OCI-LY1 (cell line): ENCODE data around the gene CENPVL1.
"Not testable (repeated sequence)": the region's sequence is repeated elsewhere in the genome, so short reads cannot be mapped to it uniquely, and the experiment has no call there.

ENCODE experiments used
- H2AFZ ChIP-seq: fragments of 200-600 bp; sonication (generic), shearing (Covaris generic); 2 replicates; pipeline ENCODE4 v1.6.0; 2014; ENCODE audit warnings: antibody characterized with exemption, mild to moderate bottlenecking, low read length
- H3F3A ChIP-seq: fragments of 200-600 bp; sonication (generic), shearing (Covaris generic); 2 replicates; pipeline ENCODE4 v1.6.0; 2014; ENCODE audit warnings: mild to moderate bottlenecking, antibody characterized with exemption, low read length, moderate library complexity; ENCODE audit not compliant: insufficient read depth
- H3K27ac ChIP-seq: fragments of 200-600 bp; sonication (generic); 2 replicates; pipeline ENCODE4 v1.5.1; 2014; ENCODE audit warnings: low read length, mixed run types, mild to moderate bottlenecking, low read depth; ENCODE audit not compliant: poor library complexity, severe bottlenecking
- H3K27me3 ChIP-seq: fragments of 200-600 bp; sonication (generic); 2 replicates; pipeline ENCODE4 v1.6.0; 2014; ENCODE audit warnings: antibody characterized with exemption, mild to moderate bottlenecking, low read length, moderate library complexity; ENCODE audit not compliant: insufficient read depth
- H3K36me3 ChIP-seq: fragments of 200-600 bp; sonication (generic); 2 replicates; pipeline ENCODE4 v1.6.1; 2014; ENCODE audit warnings: mild to moderate bottlenecking, antibody characterized with exemption, low read length, moderate library complexity, mixed read lengths; ENCODE audit not compliant: insufficient read depth
- H3K4me1 ChIP-seq: fragments of 200-600 bp; sonication (generic); 2 replicates; pipeline ENCODE4 v1.5.1; 2014; ENCODE audit warnings: mild to moderate bottlenecking, low read length, moderate library complexity; ENCODE audit not compliant: insufficient read depth, severe bottlenecking
- H3K4me2 ChIP-seq: fragments of 200-600 bp; sonication (generic), shearing (Covaris generic); 2 replicates; pipeline ENCODE4 v1.6.1; 2014; ENCODE audit warnings: low read length
- H3K4me3 ChIP-seq: fragments of 200-600 bp; sonication (generic); 2 replicates; pipeline ENCODE4 v1.5.1; 2014; ENCODE audit warnings: low read length, low read depth, mild to moderate bottlenecking, mixed read lengths; ENCODE audit not compliant: poor library complexity, severe bottlenecking
- H3K79me2 ChIP-seq: fragments of 200-600 bp; shearing (Covaris generic); 2 replicates; pipeline ENCODE4 v1.6.1; 2016; ENCODE audit warnings: mixed run types, low read length, mixed read lengths; ENCODE audit not compliant: insufficient read depth
- H3K9ac ChIP-seq: fragments of 200-600 bp; sonication (generic), shearing (Covaris generic); 2 replicates; pipeline ENCODE4 v1.6.1; 2014; ENCODE audit warnings: mild to moderate bottlenecking, low read length, mixed read lengths
- H3K9me2 ChIP-seq: fragments of 200-600 bp; sonication (generic), shearing (Covaris generic); 2 replicates; pipeline ENCODE4 v1.6.1; 2014; ENCODE audit warnings: low read depth, mild to moderate bottlenecking, low read length, mixed read lengths
- H3K9me3 ChIP-seq: fragments of 200-600 bp; shearing (Covaris generic); 2 replicates; pipeline ENCODE4 v1.6.1; 2014; ENCODE audit warnings: low read length, mixed read lengths
- H4K20me1 ChIP-seq: fragments of 200-600 bp; sonication (generic), shearing (Covaris generic); 2 replicates; pipeline ENCODE4 v1.6.0; 2016; ENCODE audit warnings: mild to moderate bottlenecking, low read length; ENCODE audit not compliant: insufficient read depth
- CTCF ChIP-seq: fragments of 200-600 bp; sonication (generic), shearing (Covaris generic); IDR thresholded peaks from 2 replicates; pipeline ENCODE4 v1.5.1; 2017; ENCODE audit warnings: mild to moderate bottlenecking, antibody characterized with exemption, low read length, moderate library complexity, mixed read lengths
- EZH2 ChIP-seq: fragments of 200-600 bp; sonication (generic), shearing (Covaris generic); IDR thresholded peaks from 2 replicates; pipeline ENCODE4 v1.8.0; 2017; ENCODE audit warnings: borderline replicate concordance, mixed run types, mild to moderate bottlenecking, antibody characterized with exemption, low read length, moderate library complexity, mixed read lengths

The CENPVL1 gene

DNA sequence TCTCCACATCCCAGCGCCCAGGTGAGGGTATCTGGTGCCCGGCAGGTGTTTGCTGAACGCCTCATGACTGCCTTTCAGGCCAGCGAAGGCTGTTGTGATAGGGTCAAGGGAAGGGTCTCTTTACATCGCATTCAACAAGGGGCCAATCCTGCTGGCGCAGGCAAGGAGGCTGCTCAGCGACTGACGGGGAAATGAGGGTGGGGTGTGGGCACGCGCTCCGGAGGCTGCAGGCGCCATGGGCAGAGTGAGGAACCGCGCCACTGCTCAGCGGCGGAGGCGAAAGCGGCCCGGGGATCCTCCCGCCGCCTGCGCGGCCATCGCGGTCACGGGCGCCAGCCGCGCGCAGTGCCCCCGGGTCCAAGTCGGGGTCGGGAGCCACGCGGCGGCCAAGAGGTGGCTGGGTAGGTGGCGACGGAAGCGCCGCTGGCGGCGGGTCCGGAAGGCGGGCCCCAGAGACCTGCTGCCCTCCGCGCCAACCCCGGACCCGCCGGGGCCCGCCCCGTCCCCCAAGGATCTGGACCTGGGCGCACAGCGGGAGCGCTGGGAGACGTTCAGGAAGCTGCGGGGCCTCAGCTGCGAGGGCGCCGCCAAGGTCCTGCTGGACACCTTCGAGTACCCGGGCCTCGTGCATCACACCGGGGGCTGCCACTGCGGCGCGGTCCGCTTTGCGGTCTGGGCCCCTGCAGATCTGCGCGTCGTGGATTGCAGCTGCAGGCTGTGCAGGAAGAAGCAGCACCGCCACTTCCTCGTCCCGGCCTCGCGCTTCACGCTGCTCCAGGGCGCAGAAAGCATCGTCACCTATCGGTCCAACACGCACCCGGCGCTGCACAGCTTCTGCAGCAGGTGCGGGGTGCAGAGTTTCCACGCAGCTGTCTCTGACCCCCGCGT, at the start of gene CENPVL1:
TSS of gene CENPVL1 (plus strand) at position 236 of the 888 bp plus-strand sequence. CDS start at position 236, 0 bp downstream.
- H3K4me1 ChIP-seq, H3K27me3 ChIP-seq, H3K9me2 ChIP-seq, H3K9me3 ChIP-seq, H3F3A ChIP-seq, H4K20me1 ChIP-seq, H3K79me2 ChIP-seq, H3K9ac ChIP-seq, H3K4me3 ChIP-seq, H2AFZ ChIP-seq, H3K27ac ChIP-seq, H3K4me2 ChIP-seq, H3K36me3 ChIP-seq: not testable (repeated sequence)

- Histone ChIP-seq H3K27me3 (no peaks in the 10 kb centered on the region), H3K4me1 (no peaks in the 10 kb centered on the region), H4K20me1 (no peaks in the 10 kb centered on the region), H3K9ac (no peak overlapping the region), H3K4me2 (no peak overlapping the region), H3K9me2 (no peaks in the 10 kb centered on the region), H3F3A (no peaks in the 10 kb centered on the region), H2AFZ (no peak overlapping the region), H3K9me3 (no peaks in the 10 kb centered on the region), H3K4me3 (no peak overlapping the region), H3K27ac (no peak overlapping the region), H3K79me2 (no peaks in the 10 kb centered on the region), H3K36me3 (no peaks in the 10 kb centered on the region)
- no peak for TF ChIP-seq EZH2
- no peak for TF ChIP-seq CTCF
Observed at GRCh38 chrX:51665981-51666380, 44.3 kb upstream of the CENPVL1 start.

DNA sequence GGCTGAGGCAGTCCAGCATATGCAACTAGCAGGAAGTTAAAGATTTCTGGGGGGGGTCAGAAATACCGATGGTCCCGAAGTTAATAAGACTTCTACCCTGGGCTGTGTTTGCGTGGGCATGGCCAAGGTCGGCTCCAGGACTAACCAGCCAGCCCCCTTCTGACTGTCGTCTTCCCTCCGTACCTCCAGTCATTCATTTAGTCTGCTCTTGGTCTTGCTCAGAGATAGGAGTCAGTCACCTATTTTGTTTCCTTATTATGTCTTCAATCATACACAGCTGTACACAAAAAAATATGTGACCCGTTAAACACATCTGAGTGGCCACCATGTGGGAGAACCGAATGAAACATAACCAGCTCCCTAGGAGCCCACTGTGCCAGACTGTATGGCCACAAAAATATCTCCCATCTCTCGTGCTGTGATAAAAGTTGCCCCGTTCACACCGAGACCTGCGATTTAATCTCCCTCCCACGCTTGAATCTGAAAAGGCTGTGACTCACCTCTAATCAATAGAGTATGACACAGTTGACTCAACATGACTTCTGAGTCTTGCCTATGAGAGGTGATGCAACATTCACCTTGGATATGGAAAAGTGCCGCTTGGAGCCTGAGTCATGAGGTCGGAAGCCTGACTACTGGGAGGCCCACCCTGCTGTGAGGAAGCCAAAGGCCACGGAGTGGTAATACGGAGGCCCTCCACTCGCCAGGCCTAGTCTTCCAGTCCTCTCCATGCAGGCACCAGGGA, 30.5 kb upstream of the CENPVL1 start:
- not testable (repeated sequence) for H3K4me3 ChIP-seq, H3K27ac ChIP-seq, H2AFZ ChIP-seq, H3F3A ChIP-seq, H3K4me2 ChIP-seq, H3K4me1 ChIP-seq, H3K9me3 ChIP-seq, H3K27me3 ChIP-seq, H3K79me2 ChIP-seq, H4K20me1 ChIP-seq, H3K36me3 ChIP-seq, H3K9me2 ChIP-seq, H3K9ac ChIP-seq

- H2AFZ ChIP-seq, H3K27me3 ChIP-seq, H3K9me3 ChIP-seq, H3K27ac ChIP-seq, H3K9ac ChIP-seq, H3K4me2 ChIP-seq, H3K9me2 ChIP-seq, H3K4me3 ChIP-seq, H4K20me1 ChIP-seq, H3K36me3 ChIP-seq, H3K79me2 ChIP-seq, H3F3A ChIP-seq, H3K4me1 ChIP-seq: not testable (repeated sequence)
Observed at GRCh38 chrX:51681808-51682719, 28.2 kb upstream of the CENPVL1 start.

- not testable (repeated sequence) for H3K27ac ChIP-seq, H3K9me2 ChIP-seq, H4K20me1 ChIP-seq, H3K79me2 ChIP-seq, H3K4me2 ChIP-seq, H2AFZ ChIP-seq, H3K4me3 ChIP-seq, H3K27me3 ChIP-seq, H3K4me1 ChIP-seq, H3K36me3 ChIP-seq, H3K9me3 ChIP-seq, H3K9ac ChIP-seq, H3F3A ChIP-seq
Observed at GRCh38 chrX:51682720-51683062, 27.6 kb upstream of the CENPVL1 start, which contains the start of gene CENPVL2. CENPVL2 (minus strand) TSS chrX:51682831; CDS start chrX:51682831, 0 bp downstream.
